SH-SY5Y (cell line): ENCODE measurements around the gene IFIT5.

Experiments
- GATA2 ChIP-seq: IDR thresholded peaks from 2 replicates; pipeline ENCODE4 v1.6.1; 2011; ENCODE audit warnings: mild to moderate bottlenecking, low read depth, low read length
- GATA3 ChIP-seq: IDR thresholded peaks from 2 replicates; pipeline ENCODE4 v1.6.1; 2011; ENCODE audit warnings: low read depth, mild to moderate bottlenecking, low read length, moderate library complexity

- TF ChIP-seq GATA3: no peak
- TF ChIP-seq GATA2: no peak
Measured at GRCh38 chr10:89442289-89442688, 27.9 kb downstream of the IFIT5 start.
